Epithelial cell of esophagus (primary cell): ENCODE measurements around the gene MDFIC.
A peak's percentile ranks its signal among the peaks of the same experiment; 100 is the strongest.

Experiments
- DNase-seq: peaks from one replicate; pipeline ENCODE4 v3.0.0; 2010; ENCODE audit warnings: low read depth
- H3K4me3 ChIP-seq: 2 replicates; pipeline ENCODE4 v1.5.1; 2011; ENCODE audit warnings: mild to moderate bottlenecking, low read length, control low read depth
- CTCF ChIP-seq: IDR thresholded peaks from 2 replicates; pipeline ENCODE4 v1.5.1; 2011; ENCODE audit warnings: low read depth, mild to moderate bottlenecking, low read length, control low read depth, inconsistent platforms; ENCODE audit not compliant: insufficient read depth; ENCODE audit errors: missing control alignments

Gene MDFIC

GRCh38 chr7:114972567-114972966, 50.7 kb downstream of the MDFIC start:
- no peak overlapping the region for H3K4me3 ChIP-seq
- no peak for TF ChIP-seq CTCF
- DNase-seq = no peak

GRCh38 chr7:114973147-114973546, 51.3 kb downstream of the MDFIC start:
- DNase-seq = no peak
- TF ChIP-seq CTCF = no peak
- no peak overlapping the region for H3K4me3 ChIP-seq

GRCh38 chr7:114975401-114975800, 53.5 kb downstream of the MDFIC start:
- no peak for TF ChIP-seq CTCF
- DNase-seq = no peak
- no peak overlapping the region for H3K4me3 ChIP-seq

GRCh38 chr7:114976666-114977065, 54.8 kb downstream of the MDFIC start:
- DNase-seq = no peak
- H3K4me3 ChIP-seq = no peak overlapping the region
- no peak for TF ChIP-seq CTCF

GRCh38 chr7:114977277-114977676, 55.4 kb downstream of the MDFIC start:
- no peak for DNase-seq
- H3K4me3 ChIP-seq = no peak overlapping the region

GRCh38 chr7:114979388-114979787, 57.5 kb downstream of the MDFIC start:
- no peak overlapping the region for H3K4me3 ChIP-seq
- peak; percentile 66 for DNase-seq
- TF ChIP-seq CTCF = no peak

More at GRCh38 chr7:114977277-114977676, 55.4 kb downstream of the MDFIC start:
- TF ChIP-seq CTCF = no peak

GRCh38 chr7:114979803-114980507, 58.1 kb downstream of the MDFIC start:
- no peak for DNase-seq
- no peak overlapping the region for H3K4me3 ChIP-seq
- no peak for TF ChIP-seq CTCF
